SK-N-SH (cell line): ENCODE measurements around the gene HUS1B. TPM values are rescaled to one million over a fixed set of nuclear protein-coding genes. Genes with fewer than 3 reads are reported as not detected.
A peak's percentile ranks its signal among the peaks of the same experiment; 100 is the strongest.

Experiments
- CTCF ChIA-PET: fragments of 300-600, 350-600 bp; formaldehyde crosslinking; extraction: SDS; loops from one replicate; lab custom pipeline; 2021; lab: Yijun Ruan, JAX
- POLR2A ChIA-PET: fragments of 350-600 bp; sonication (Branson Sonifier 250); formaldehyde crosslinking; extraction: SDS; loops from one replicate; lab custom pipeline; 2020; ENCODE audit warnings: antibody characterized with exemption, inconsistent platforms; lab: Yijun Ruan, JAX
- DNase-seq: peaks from one replicate; pipeline ENCODE4 v3.0.0; 2012
- H2AFZ ChIP-seq: fragments of 200-600 bp; sonication (generic); 2 replicates; pipeline ENCODE4 v1.8.1; 2016; ENCODE audit warnings: antibody characterized with exemption, mild to moderate bottlenecking, low read depth
- H3F3A ChIP-seq: fragments of 200-600 bp; sonication (generic); replicated peaks from 2 replicates; pipeline ENCODE3; 2016; ENCODE audit warnings: antibody characterized with exemption, mild to moderate bottlenecking; ENCODE audit not compliant: insufficient read depth
- H3K27ac ChIP-seq, 2 experiments: fragments of 200-500 bp in 1 of 2; fragments of 200-600 bp in 1 of 2; sonication (Bioruptor generic) in 1 of 2; sonication (generic), shearing (Covaris generic) in 1 of 2; 2 replicates each; pipeline versions ENCODE4 v1.5.1 to v1.6.1; 2014 to 2016; ENCODE audit warnings: low read depth in 2 of 2, inconsistent platforms in 1 of 2, low read length in 1 of 2, mild to moderate bottlenecking in 1 of 2, mixed read lengths in 1 of 2
- H3K27me3 ChIP-seq: fragments of 200-600 bp; sonication (generic), shearing (Covaris generic); 2 replicates; pipeline ENCODE4 v1.6.1; 2016; ENCODE audit warnings: mixed run types; ENCODE audit not compliant: insufficient read depth
- H3K36me3 ChIP-seq, 2 experiments: fragments of 200-500 bp in 1 of 2; fragments of 200-600 bp in 1 of 2; sonication (Bioruptor generic) in 1 of 2; sonication (generic) in 1 of 2; replicated peaks in 1 of 2; 2 replicates each; pipeline versions ENCODE3 to v1.5.1; 2014 to 2016; ENCODE audit warnings: low read length in 1 of 2, mild to moderate bottlenecking in 1 of 2; ENCODE audit not compliant: insufficient read depth in 2 of 2, control insufficient read depth in 1 of 2
- H3K4me1 ChIP-seq, 2 experiments: fragments of 200-500 bp in 1 of 2; fragments of 200-600 bp in 1 of 2; sonication (Bioruptor generic) in 1 of 2; sonication (generic), shearing (Covaris generic) in 1 of 2; 2 replicates each; pipeline versions ENCODE4 v1.5.1 to v1.6.1; 2014 to 2016; ENCODE audit warnings: low read depth in 1 of 2, low read length in 1 of 2, mixed run types in 1 of 2; ENCODE audit not compliant: insufficient read depth in 2 of 2, control insufficient read depth in 1 of 2
- H3K4me2 ChIP-seq: fragments of 200-600 bp; sonication (generic), shearing (Covaris generic); 2 replicates; pipeline ENCODE4 v1.6.1; 2017; ENCODE audit warnings: mixed run types
- H3K4me3 ChIP-seq, 2 experiments: fragments of 200-500 bp in 1 of 2; fragments of 200-600 bp in 1 of 2; sonication (Bioruptor generic) in 1 of 2; sonication (generic), shearing (Covaris generic) in 1 of 2; 2 replicates each; pipeline versions ENCODE4 v1.5.1 to v1.8.1; 2014 to 2016; ENCODE audit warnings: low read depth in 2 of 2, inconsistent platforms in 1 of 2, low read length in 1 of 2, mild to moderate bottlenecking in 1 of 2, mixed read lengths in 1 of 2, moderate library complexity in 1 of 2
- H3K79me2 ChIP-seq: fragments of 200-600 bp; sonication (generic); 2 replicates; pipeline ENCODE4 v1.8.1; 2017; ENCODE audit warnings: mild to moderate bottlenecking; ENCODE audit not compliant: insufficient read depth
- H3K9ac ChIP-seq: fragments of 200-600 bp; sonication (generic); 2 replicates; pipeline ENCODE4 v1.6.1; 2017; ENCODE audit warnings: mixed run types
- H3K9me2 ChIP-seq: fragments of 200-600 bp; sonication (generic); 2 replicates; pipeline ENCODE4 v1.6.1; 2017; ENCODE audit warnings: mixed run types
- H3K9me3 ChIP-seq: fragments of 200-600 bp; sonication (generic); 2 replicates; pipeline ENCODE4 v1.6.1; 2017; ENCODE audit warnings: mixed run types, mild to moderate bottlenecking, moderate library complexity
- H4K20me1 ChIP-seq: fragments of 200-600 bp; sonication (generic); 2 replicates; pipeline ENCODE4 v1.6.1; 2017; ENCODE audit warnings: mild to moderate bottlenecking, mixed run types; ENCODE audit not compliant: insufficient read depth
- CHD2 ChIP-seq: fragments of 150-350 bp; IDR thresholded peaks from 2 replicates; pipeline ENCODE4 v1.6.1; 2018; ENCODE audit warnings: low read length; ENCODE audit not compliant: partially characterized antibody
- CTCF ChIP-seq: fragments of 200-600 bp; sonication (generic); IDR thresholded peaks from 2 replicates; pipeline ENCODE4 v1.6.1; 2017; ENCODE audit warnings: antibody characterized with exemption, mild to moderate bottlenecking, moderate library complexity
- ELF1 ChIP-seq: IDR thresholded peaks from 2 replicates; pipeline ENCODE4 v1.4.0; 2012
- EP300 ChIP-seq, 2 experiments: IDR thresholded peaks; 2 replicates each; pipeline versions ENCODE4 v1.4.0 to v1.6.1; 2012; ENCODE audit warnings: borderline replicate concordance in 1 of 2, low read depth in 1 of 2, low read length in 1 of 2
- EZH2phosphoT487 ChIP-seq: fragments of 200-600 bp; sonication (generic); IDR thresholded peaks from 2 replicates; pipeline ENCODE4 v1.6.1; 2017; ENCODE audit warnings: low read depth, mixed run types, mild to moderate bottlenecking, antibody characterized with exemption, moderate library complexity, borderline replicate concordance
- FOSL2 ChIP-seq: IDR thresholded peaks from 2 replicates; pipeline ENCODE4 v1.4.0; 2012; ENCODE audit warnings: low read depth, mild to moderate bottlenecking, moderate library complexity, borderline replicate concordance
- FOXJ3 ChIP-seq: sonication (generic); formaldehyde crosslinking; IDR thresholded peaks from 2 replicates; pipeline ENCODE4 v1.5.1; 2020; ENCODE audit warnings: mild to moderate bottlenecking, missing genetic modification reagents
- GATA2 ChIP-seq: sonication (generic); formaldehyde crosslinking; IDR thresholded peaks from 2 replicates; pipeline ENCODE4 v1.5.0; 2020; ENCODE audit warnings: mild to moderate bottlenecking, missing genetic modification reagents
- MEF2A ChIP-seq: IDR thresholded peaks from 2 replicates; pipeline ENCODE4 v1.4.0; 2012; ENCODE audit warnings: low read depth, borderline replicate concordance
- NFIC ChIP-seq: IDR thresholded peaks from 2 replicates; pipeline ENCODE4 v1.4.0; 2012; ENCODE audit warnings: borderline replicate concordance
- NRF1 ChIP-seq: IDR thresholded peaks from 2 replicates; pipeline ENCODE4 v1.6.1; 2012; ENCODE audit warnings: low read depth, mild to moderate bottlenecking, low read length
- PBX3 ChIP-seq: IDR thresholded peaks from 2 replicates; pipeline ENCODE4; 2012
- RAD21 ChIP-seq: IDR thresholded peaks from 2 replicates; pipeline ENCODE4 v1.6.1; 2012; ENCODE audit warnings: mild to moderate bottlenecking, low read length
- RXRA ChIP-seq: IDR thresholded peaks from 2 replicates; pipeline ENCODE4 v1.4.0; 2012; ENCODE audit warnings: low read depth, mild to moderate bottlenecking, borderline replicate concordance
- SIN3A ChIP-seq: IDR thresholded peaks from 2 replicates; pipeline ENCODE4 v1.6.1; 2012; ENCODE audit warnings: low read depth, mild to moderate bottlenecking, low read length, moderate library complexity, borderline replicate concordance
- SMC3 ChIP-seq: IDR thresholded peaks from 2 replicates; pipeline ENCODE4 v1.6.1; 2012; ENCODE audit warnings: low read depth, low read length, improper control_type of control experiment
- USF1 ChIP-seq: IDR thresholded peaks from 2 replicates; pipeline ENCODE4 v1.4.0; 2012; ENCODE audit warnings: low read depth, borderline replicate concordance
- USF2 ChIP-seq: fragments of 150-350 bp; IDR thresholded peaks from 2 replicates; pipeline ENCODE4 v1.6.1; 2017; ENCODE audit warnings: antibody characterized with exemption, low read length, low read depth, borderline replicate concordance
- WGBS: methylation state at CpG from one replicate; pipeline ENCODE4 v1.1.6; 2017; ENCODE audit warnings: low lambda C conversion rate; 5-methylcytosine and 5-hydroxymethylcytosine counted together
- polyA plus RNA-seq, 3 experiments: library from polyadenylated mRNA; depleted of rRNA; stranded (reverse); fragments of >200 nt; gene quantifications; 2 replicates each; pipeline ENCODE4 v1.2.3, GENCODE V29; 2012

Gene HUS1B
- polyA plus RNA-seq, 1 of the 3 experiments (the other 2 are of a cell fraction): 0.30 TPM

- Histone ChIP-seq H2AFZ (no peak overlapping the region), H3F3A (no peaks in the 10 kb centered on the region), H3K36me3 (peaks cover 10 to 26% of the 10 kb centered on the region in 2 experiments), H3K27ac (no peak overlapping the region), H3K4me3 (no peak overlapping the region), H3K4me2 (no peak overlapping the region), H3K9me3 (no peaks in the 10 kb centered on the region), H4K20me1 (no peaks in the 10 kb centered on the region), H3K27me3 (no peaks in the 10 kb centered on the region), H3K9me2 (no peaks in the 10 kb centered on the region), H3K79me2 (no peaks in the 10 kb centered on the region), H3K4me1 (no peaks in the 10 kb centered on the region), H3K9ac (no peak overlapping the region)
- peak; percentile 17 for DNase-seq
- WGBS: 98% methylated on average over 11 of the region's 11 CpGs
- TF ChIP-seq CTCF (peak; percentile 20; the same call in 1 of the 2 replicates), CHD2 (no peak), RAD21 (peak; percentile 41; the same call in 1 of the 2 replicates)
- POLR2A ChIA-PET: no interaction called here
- CTCF ChIA-PET: interaction anchor here (1.4 kb wide), 1 partner anchor 97 kb away, joined by 9 read pairs; no protein-coding TSS in a partner anchor
Measured at GRCh38 chr6:624979-625378, 31.9 kb downstream of the HUS1B start.

DNA sequence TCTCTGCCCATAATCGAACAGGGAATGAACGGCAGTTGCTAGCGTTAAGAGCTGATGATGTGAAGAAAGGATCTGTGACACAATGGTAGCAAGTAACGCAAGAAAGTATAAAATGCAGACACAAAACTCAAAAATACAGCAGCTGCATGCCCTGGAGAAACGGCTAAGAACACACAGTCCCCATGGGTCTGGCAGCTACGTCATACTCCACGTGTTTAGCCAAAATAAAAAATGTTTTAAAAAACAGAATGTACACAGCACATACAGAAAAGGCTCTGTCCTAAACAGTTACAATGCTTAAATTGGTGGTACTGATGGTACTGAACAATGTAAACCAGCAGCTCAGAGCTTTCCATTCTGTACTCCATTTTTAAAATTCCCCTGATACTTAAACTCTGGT, 34.4 kb downstream of the HUS1B start:
- Histone ChIP-seq H3K4me3 (no peak overlapping the region), H3K9ac (no peak overlapping the region), H3K4me2 (no peak overlapping the region), H2AFZ (no peak overlapping the region), H4K20me1 (no peaks in the 10 kb centered on the region), H3K27me3 (no peaks in the 10 kb centered on the region), H3K4me1 (no peaks in the 10 kb centered on the region; a peak in 1 of 4 replicates), H3K27ac (no peak overlapping the region), H3K9me2 (no peaks in the 10 kb centered on the region), H3K36me3 (peaks cover 7 to 19% of the 10 kb centered on the region in 2 experiments), H3F3A (no peaks in the 10 kb centered on the region), H3K9me3 (no peaks in the 10 kb centered on the region), H3K79me2 (no peaks in the 10 kb centered on the region)
- POLR2A ChIA-PET: no interaction called here
- DNase-seq: no peak
- no peak for TF ChIP-seq EP300 (IDR thresholded peaks at IDR 0.05; ENCODE audit: borderline replicate concordance in 1 of 2, low read depth in 1 of 2, low read length in 1 of 2)
- no peak for TF ChIP-seq RXRA
- no peak for TF ChIP-seq GATA2
- no peak for TF ChIP-seq NRF1
- TF ChIP-seq CHD2: no peak
- no peak for TF ChIP-seq USF1
- WGBS: 98% methylated on average over 7 of the region's 7 CpGs
- CTCF ChIA-PET: interaction anchor here (1.1 to 1.9 kb wide), 2 partner anchors 29 to 100 kb away, joined by 4 to 8 read pairs; no protein-coding TSS in a partner anchor

GRCh38 chr6:621931-622330, 35.0 kb downstream of the HUS1B start:
- peaks cover 11 to 22% of the 10 kb centered on the region in 2 experiments for H3K36me3 ChIP-seq
- H3K79me2 ChIP-seq: no peaks in the 10 kb centered on the region
- 97% methylated on average over 9 of the region's 9 CpGs for WGBS
- H3K27me3 ChIP-seq: no peaks in the 10 kb centered on the region
- H3K4me3 ChIP-seq: no peak overlapping the region
- H3K9me2 ChIP-seq: no peaks in the 10 kb centered on the region
- no peak overlapping the region for H3K4me2 ChIP-seq
- H3K9me3 ChIP-seq: no peaks in the 10 kb centered on the region
- H4K20me1 ChIP-seq: no peaks in the 10 kb centered on the region
- H2AFZ ChIP-seq: no peak overlapping the region
- CTCF ChIA-PET: interaction anchor here (1.9 kb wide), 1 partner anchor 29 kb away, joined by 8 read pairs; no protein-coding TSS in a partner anchor
- DNase-seq: no peak
- no peak for TF ChIP-seq NFIC
- no peak for TF ChIP-seq FOSL2
- TF ChIP-seq SMC3: no peak
- no peak for TF ChIP-seq ELF1
- TF ChIP-seq MEF2A: no peak
- no peak for TF ChIP-seq FOXJ3 (CRISPR knock-in tag)
- TF ChIP-seq USF2: no peak
- TF ChIP-seq PBX3: no peak
- no peak for TF ChIP-seq EZH2phosphoT487
- TF ChIP-seq SIN3A: no peak
- no peak for TF ChIP-seq EP300 (IDR thresholded peaks at IDR 0.05; ENCODE audit: borderline replicate concordance in 1 of 2, low read depth in 1 of 2, low read length in 1 of 2)
- no peak overlapping the region for H3K9ac ChIP-seq
- no peak overlapping the region for H3K27ac ChIP-seq
- POLR2A ChIA-PET: no interaction called here
- H3K4me1 ChIP-seq: no peaks in the 10 kb centered on the region; a peak in 1 of 4 replicates
- no peaks in the 10 kb centered on the region for H3F3A ChIP-seq
